H1 (cell line): ENCODE results near the gene ASTN2. TPM values are rescaled to one million over a fixed set of nuclear protein-coding genes. Genes with fewer than 3 reads are reported as not detected.

Experiments used
- CTCF ChIA-PET: fragments of 300-600 bp; sonication (Branson Sonifier 250); formaldehyde crosslinking; loops from one replicate; lab custom pipeline; 2021; ENCODE audit not compliant: partially characterized antibody; lab: Charles Lee
- POLR2A ChIA-PET: fragments of 300-600 bp; sonication (Branson Sonifier 250); formaldehyde crosslinking; loops from one replicate; lab custom pipeline; 2021; ENCODE audit warnings: inconsistent platforms; ENCODE audit not compliant: partially characterized antibody; lab: Charles Lee
- DNase-seq, 2 experiments: peaks; one replicate each; pipeline versions ENCODE4 v3.0.0 to v3.0.0-alpha.2; 2010 to 2022; ENCODE audit warnings: low spot score in 2 of 2, low read depth in 1 of 2, mixed read lengths in 1 of 2
- FAIRE-seq: peaks from 2 replicates; lab custom pipeline; 2011; peaks lifted over from hg19 to GRCh38; lab: Jason Lieb, UNC
- H2AFZ ChIP-seq: 2 replicates; pipeline ENCODE4 v1.8.1; 2012; ENCODE audit warnings: low read length, inconsistent platforms
- H2AK5ac ChIP-seq: 2 replicates; pipeline ENCODE4 v1.6.1; 2013; ENCODE audit warnings: low read depth, low read length
- H2BK120ac ChIP-seq: replicated peaks from 2 replicates; pipeline ENCODE3; 2013; ENCODE audit warnings: low read depth, low read length, inconsistent platforms
- H2BK12ac ChIP-seq: 2 replicates; pipeline ENCODE4 v1.6.1; 2013; ENCODE audit warnings: low read depth, low read length
- H2BK15ac ChIP-seq: 2 replicates; pipeline ENCODE4 v1.6.1; 2013; ENCODE audit warnings: low read length
- H2BK20ac ChIP-seq: 2 replicates; pipeline ENCODE4 v1.6.1; 2013; ENCODE audit warnings: low read length
- H2BK5ac ChIP-seq: 2 replicates; pipeline ENCODE4 v1.6.1; 2013; ENCODE audit warnings: low read depth, low read length
- H3K14ac ChIP-seq: 2 replicates; pipeline ENCODE4 v1.6.1; 2013; ENCODE audit warnings: inconsistent platforms; ENCODE audit not compliant: insufficient read length
- H3K18ac ChIP-seq: 2 replicates; pipeline ENCODE4 v1.6.1; 2013; ENCODE audit warnings: low read length; ENCODE audit errors: extremely low read depth
- H3K23ac ChIP-seq: 2 replicates; pipeline ENCODE4 v1.6.1; 2013; ENCODE audit warnings: inconsistent platforms; ENCODE audit not compliant: insufficient read length
- H3K23me2 ChIP-seq: 2 replicates; pipeline ENCODE4 v1.6.1; 2013; ENCODE audit warnings: low read depth, low read length
- H3K27ac ChIP-seq: 2 replicates; pipeline ENCODE4 v1.6.1; 2011; ENCODE audit warnings: low read depth, low read length, inconsistent platforms
- H3K27me3 ChIP-seq, 4 experiments: replicated peaks in 1 of 4; 1 replicate in 1 of 4; 2 replicates in 3 of 4; pipeline versions ENCODE4 v1.6.1 to v1.8.1; 2011 to 2013; ENCODE audit warnings: low read length in 3 of 4, mild to moderate bottlenecking in 3 of 4, inconsistent platforms in 2 of 4, mixed read lengths in 2 of 4, moderate library complexity in 1 of 4; ENCODE audit not compliant: control insufficient read depth in 3 of 4, insufficient read depth in 3 of 4; ENCODE audit errors: extremely low read depth in 1 of 4
- H3K36me3 ChIP-seq, 4 experiments: 2 replicates each; pipeline versions ENCODE4 v1.6.1 to v1.8.1; 2011 to 2013; ENCODE audit warnings: mild to moderate bottlenecking in 4 of 4, low read length in 3 of 4, moderate library complexity in 2 of 4, control low read depth in 1 of 4, inconsistent platforms in 1 of 4; ENCODE audit not compliant: insufficient read depth in 4 of 4, control insufficient read depth in 2 of 4
- H3K4ac ChIP-seq: replicated peaks from 2 replicates; pipeline ENCODE3; 2013; ENCODE audit warnings: low read length, low read depth, mixed read lengths, inconsistent platforms; ENCODE audit not compliant: insufficient read length
- H3K4me1 ChIP-seq, 4 experiments: replicated peaks in 1 of 4; 1 replicate in 1 of 4; 2 replicates in 3 of 4; pipeline versions ENCODE4 v1.6.1 to v1.8.1; 2011 to 2013; ENCODE audit warnings: low read length in 3 of 4, inconsistent platforms in 2 of 4, mixed read lengths in 1 of 4; ENCODE audit not compliant: insufficient read depth in 4 of 4, control insufficient read depth in 3 of 4
- H3K4me2 ChIP-seq, 2 experiments: 2 replicates each; pipeline versions ENCODE4 v1.6.1 to v1.8.1; 2011 to 2013; ENCODE audit warnings: low read depth in 2 of 2, low read length in 2 of 2, control low read depth in 1 of 2, inconsistent platforms in 1 of 2, mild to moderate bottlenecking in 1 of 2; ENCODE audit not compliant: insufficient read depth in 1 of 2
- H3K4me3 ChIP-seq, 4 experiments: fragments of 200-600, 300-600 bp in 1 of 4; sonication (generic), shearing (Covaris generic), sonication (Bioruptor Twin) in 1 of 4; 2 replicates each; pipeline versions ENCODE4 v1.5.1 to v1.8.1; 2011 to 2016; ENCODE audit warnings: low read length in 4 of 4, low read depth in 3 of 4, control low read depth in 2 of 4, inconsistent platforms in 2 of 4, mild to moderate bottlenecking in 2 of 4, mixed read lengths in 1 of 4, moderate library complexity in 1 of 4; ENCODE audit not compliant: insufficient read depth in 2 of 4; ENCODE audit errors: extremely low read depth in 1 of 4
- H3K56ac ChIP-seq: replicated peaks from 2 replicates; pipeline ENCODE3; 2013; ENCODE audit warnings: low read depth, mild to moderate bottlenecking, mixed read lengths, low read length, inconsistent platforms; ENCODE audit not compliant: insufficient read length
- H3K79me1 ChIP-seq: 2 replicates; pipeline ENCODE4 v1.6.1; 2013; ENCODE audit warnings: low read depth, low read length, control low read depth
- H3K79me2 ChIP-seq, 2 experiments: 2 replicates each; pipeline versions ENCODE4 v1.6.1 to v1.8.1; 2012 to 2013; ENCODE audit warnings: low read length in 2 of 2, mild to moderate bottlenecking in 2 of 2, inconsistent platforms in 1 of 2; ENCODE audit not compliant: insufficient read depth in 2 of 2, control insufficient read depth in 1 of 2
- H3K9ac ChIP-seq, 4 experiments: replicated peaks in 1 of 4; 1 replicate in 1 of 4; 2 replicates in 3 of 4; pipeline versions ENCODE4 v1.6.1 to v1.8.1; 2011 to 2013; ENCODE audit warnings: low read depth in 3 of 4, low read length in 3 of 4, control low read depth in 2 of 4, mild to moderate bottlenecking in 2 of 4, moderate library complexity in 2 of 4, inconsistent platforms in 1 of 4; ENCODE audit errors: extremely low read depth in 1 of 4
- H3K9me3 ChIP-seq, 2 experiments: 2 replicates each; pipeline versions ENCODE4 v1.6.1 to v1.8.1; 2012 to 2013; ENCODE audit warnings: mild to moderate bottlenecking in 2 of 2, moderate library complexity in 2 of 2, control low read depth in 1 of 2, inconsistent platforms in 1 of 2, low read depth in 1 of 2, low read length in 1 of 2, mixed read lengths in 1 of 2; ENCODE audit not compliant: insufficient read depth in 2 of 2
- H4K20me1 ChIP-seq, 2 experiments: replicated peaks in 1 of 2; 2 replicates each; pipeline versions ENCODE3 to v1.8.1; 2011 to 2013; ENCODE audit warnings: inconsistent platforms in 2 of 2, low read length in 2 of 2, mild to moderate bottlenecking in 1 of 2; ENCODE audit not compliant: insufficient read depth in 2 of 2, control insufficient read depth in 1 of 2
- H4K5ac ChIP-seq: 2 replicates; pipeline ENCODE4 v1.6.1; 2013; ENCODE audit warnings: low read length, low read depth, mixed read lengths, inconsistent platforms; ENCODE audit not compliant: insufficient read length
- H4K8ac ChIP-seq: 2 replicates; pipeline ENCODE4 v1.8.0; 2013; ENCODE audit warnings: mild to moderate bottlenecking, moderate library complexity, low read length, inconsistent platforms; ENCODE audit not compliant: insufficient read depth; ENCODE audit errors: extremely low read depth
- H4K91ac ChIP-seq: replicated peaks from 2 replicates; pipeline ENCODE3; 2013; ENCODE audit warnings: low read length, mixed read lengths, inconsistent platforms; ENCODE audit not compliant: insufficient read length
- CREB1 ChIP-seq: IDR thresholded peaks from 2 replicates; pipeline ENCODE4 v1.6.1; 2012; ENCODE audit warnings: inconsistent platforms
- CTBP2 ChIP-seq: IDR thresholded peaks from 2 replicates; pipeline ENCODE4 v1.7.0; 2011; ENCODE audit warnings: borderline replicate concordance, mild to moderate bottlenecking, moderate library complexity, mixed read lengths, low read length; ENCODE audit not compliant: insufficient read depth, insufficient read length
- EZH2 ChIP-seq: fragments of 200-600 bp; sonication (generic); IDR thresholded peaks from 2 replicates; pipeline ENCODE4 v1.7.1; 2012; ENCODE audit warnings: low read depth, mild to moderate bottlenecking, moderate library complexity, low read length, inconsistent platforms; ENCODE audit not compliant: severe bottlenecking
- USF2 ChIP-seq: IDR thresholded peaks from 2 replicates; pipeline ENCODE4 v1.6.1; 2011; ENCODE audit warnings: low read length, improper control_type of control experiment
- polyA plus RNA-seq, 7 experiments: library from polyadenylated mRNA; depleted of rRNA in 3 of 7; stranded (reverse) in 5 of 7; unstranded in 2 of 7; fragments of >200 nt in 5 of 7; fragments of 200-250 nt in 2 of 7; gene quantifications; 1 replicate in 5 of 7; 2 replicates in 1 of 7; 4 replicates in 1 of 7; pipeline versions ENCODE4 v1.2.1 to v1.2.3, GENCODE V29; 2011 to 2013; ENCODE audit warnings: missing spikeins in 2 of 7, mixed read lengths in 2 of 7
- total RNA-seq: library from RNA; stranded (reverse); fragmentation: NEBNext Ultra II Directional; extraction: Animal tissue kit (Norgen Biotek cat#: 25700); gene quantifications from 2 replicates; pipeline ENCODE4 v1.2.1, GENCODE V29; 2021
- TF ChIP-seq, protein P1 (sequence below): IDR thresholded peaks from 2 replicates; pipeline ENCODE4 v1.6.1; 2012; ENCODE audit warnings: low read length, inconsistent platforms

ASTN2 gene
- total and polyA plus RNA-seq, 2 of the 8 experiments (the other 6 are each of a cell fraction or from before 2014, with no cell fraction given) = 8.2 to 13.7 TPM

GRCh38 chr9:117434566-117434965, 19.7 kb upstream of the ASTN2 start:
- Histone ChIP-seq H2BK15ac (no peak overlapping the region), H4K8ac (no peak overlapping the region), H3K9me3 (no peaks in the 10 kb centered on the region), H3K56ac (no peak overlapping the region), H3K14ac (no peak overlapping the region), H2AFZ (no peak overlapping the region), H3K27me3 (no peaks in the 10 kb centered on the region), H3K27ac (no peak overlapping the region), H3K23ac (no peak overlapping the region), H4K5ac (no peak overlapping the region), H3K36me3 (no peaks in the 10 kb centered on the region), H4K20me1 (no peaks in the 10 kb centered on the region), H3K23me2 (no peaks in the 10 kb centered on the region), H2BK120ac (no peak overlapping the region), H3K4me1 (peaks cover 0 to 7% (median 2%) of the 10 kb centered on the region in 4 experiments; a peak in 3 of 7 replicates), H4K91ac (no peak overlapping the region), H3K4me3 (no peak overlapping the region), H3K79me1 (no peaks in the 10 kb centered on the region), H3K79me2 (no peaks in the 10 kb centered on the region), H3K4ac (no peak overlapping the region), H2BK12ac (no peak overlapping the region), H2BK20ac (no peak overlapping the region), H3K4me2 (no peak overlapping the region; a peak in 1 of 4 replicates), H3K18ac (no peak overlapping the region), H2BK5ac (no peak overlapping the region), H3K9ac (no peak overlapping the region), H2AK5ac (no peak overlapping the region)
- POLR2A ChIA-PET = no interaction called here
- DNase-seq (no peak), FAIRE-seq (no peak)
- CTCF ChIA-PET = interaction anchor here (1.5 to 2.7 kb wide), 4 partner anchors 9 to 23 kb away, joined by 3 to 7 read pairs (median 5); partner anchors contain the start of gene ASTN2
- TF ChIP-seq CTBP2 = no peak
- TF ChIP-seq EZH2 = no peak
- TF ChIP-seq CREB1 = no peak
- no peak for TF ChIP-seq USF2
- TF ChIP-seq, protein P1, sequence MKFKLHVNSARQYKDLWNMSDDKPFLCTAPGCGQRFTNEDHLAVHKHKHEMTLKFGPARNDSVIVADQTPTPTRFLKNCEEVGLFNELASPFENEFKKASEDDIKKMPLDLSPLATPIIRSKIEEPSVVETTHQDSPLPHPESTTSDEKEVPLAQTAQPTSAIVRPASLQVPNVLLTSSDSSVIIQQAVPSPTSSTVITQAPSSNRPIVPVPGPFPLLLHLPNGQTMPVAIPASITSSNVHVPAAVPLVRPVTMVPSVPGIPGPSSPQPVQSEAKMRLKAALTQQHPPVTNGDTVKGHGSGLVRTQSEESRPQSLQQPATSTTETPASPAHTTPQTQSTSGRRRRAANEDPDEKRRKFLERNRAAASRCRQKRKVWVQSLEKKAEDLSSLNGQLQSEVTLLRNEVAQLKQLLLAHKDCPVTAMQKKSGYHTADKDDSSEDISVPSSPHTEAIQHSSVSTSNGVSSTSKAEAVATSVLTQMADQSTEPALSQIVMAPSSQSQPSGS = no peak
